H1 (cell line): ENCODE measurements around the gene AGPAT3. TPM values are rescaled to one million over a fixed set of nuclear protein-coding genes. Genes with fewer than 3 reads are reported as not detected.

ENCODE experiments used
- CTCF ChIA-PET: fragments of 300-600 bp; sonication (Branson Sonifier 250); formaldehyde crosslinking; loops from one replicate; lab custom pipeline; 2021; ENCODE audit not compliant: partially characterized antibody; lab: Charles Lee
- POLR2A ChIA-PET: fragments of 300-600 bp; sonication (Branson Sonifier 250); formaldehyde crosslinking; loops from one replicate; lab custom pipeline; 2021; ENCODE audit warnings: inconsistent platforms; ENCODE audit not compliant: partially characterized antibody; lab: Charles Lee
- DNase-seq, 2 experiments: peaks; one replicate each; pipeline versions ENCODE4 v3.0.0 to v3.0.0-alpha.2; 2010 to 2022; ENCODE audit warnings: low spot score in 2 of 2, low read depth in 1 of 2, mixed read lengths in 1 of 2
- FAIRE-seq: peaks from 2 replicates; lab custom pipeline; 2011; peaks lifted over from hg19 to GRCh38; lab: Jason Lieb, UNC
- H2AFZ ChIP-seq: 2 replicates; pipeline ENCODE4 v1.8.1; 2012; ENCODE audit warnings: low read length, inconsistent platforms
- H2AK5ac ChIP-seq: 2 replicates; pipeline ENCODE4 v1.6.1; 2013; ENCODE audit warnings: low read depth, low read length
- H2BK120ac ChIP-seq: replicated peaks from 2 replicates; pipeline ENCODE3; 2013; ENCODE audit warnings: low read depth, low read length, inconsistent platforms
- H2BK12ac ChIP-seq: 2 replicates; pipeline ENCODE4 v1.6.1; 2013; ENCODE audit warnings: low read depth, low read length
- H2BK15ac ChIP-seq: 2 replicates; pipeline ENCODE4 v1.6.1; 2013; ENCODE audit warnings: low read length
- H2BK20ac ChIP-seq: 2 replicates; pipeline ENCODE4 v1.6.1; 2013; ENCODE audit warnings: low read length
- H2BK5ac ChIP-seq: 2 replicates; pipeline ENCODE4 v1.6.1; 2013; ENCODE audit warnings: low read depth, low read length
- H3K14ac ChIP-seq: 2 replicates; pipeline ENCODE4 v1.6.1; 2013; ENCODE audit warnings: inconsistent platforms; ENCODE audit not compliant: insufficient read length
- H3K18ac ChIP-seq: 2 replicates; pipeline ENCODE4 v1.6.1; 2013; ENCODE audit warnings: low read length; ENCODE audit errors: extremely low read depth
- H3K23ac ChIP-seq: 2 replicates; pipeline ENCODE4 v1.6.1; 2013; ENCODE audit warnings: inconsistent platforms; ENCODE audit not compliant: insufficient read length
- H3K23me2 ChIP-seq: 2 replicates; pipeline ENCODE4 v1.6.1; 2013; ENCODE audit warnings: low read depth, low read length
- H3K27ac ChIP-seq: 2 replicates; pipeline ENCODE4 v1.6.1; 2011; ENCODE audit warnings: low read depth, low read length, inconsistent platforms
- H3K27me3 ChIP-seq, 4 experiments: replicated peaks in 1 of 4; 1 replicate in 1 of 4; 2 replicates in 3 of 4; pipeline versions ENCODE4 v1.6.1 to v1.8.1; 2011 to 2013; ENCODE audit warnings: low read length in 3 of 4, mild to moderate bottlenecking in 3 of 4, inconsistent platforms in 2 of 4, mixed read lengths in 2 of 4, moderate library complexity in 1 of 4; ENCODE audit not compliant: control insufficient read depth in 3 of 4, insufficient read depth in 3 of 4; ENCODE audit errors: extremely low read depth in 1 of 4
- H3K36me3 ChIP-seq, 4 experiments: 2 replicates each; pipeline versions ENCODE4 v1.6.1 to v1.8.1; 2011 to 2013; ENCODE audit warnings: mild to moderate bottlenecking in 4 of 4, low read length in 3 of 4, moderate library complexity in 2 of 4, control low read depth in 1 of 4, inconsistent platforms in 1 of 4; ENCODE audit not compliant: insufficient read depth in 4 of 4, control insufficient read depth in 2 of 4
- H3K4ac ChIP-seq: replicated peaks from 2 replicates; pipeline ENCODE3; 2013; ENCODE audit warnings: low read length, low read depth, mixed read lengths, inconsistent platforms; ENCODE audit not compliant: insufficient read length
- H3K4me1 ChIP-seq, 4 experiments: replicated peaks in 1 of 4; 1 replicate in 1 of 4; 2 replicates in 3 of 4; pipeline versions ENCODE4 v1.6.1 to v1.8.1; 2011 to 2013; ENCODE audit warnings: low read length in 3 of 4, inconsistent platforms in 2 of 4, mixed read lengths in 1 of 4; ENCODE audit not compliant: insufficient read depth in 4 of 4, control insufficient read depth in 3 of 4
- H3K4me2 ChIP-seq, 2 experiments: 2 replicates each; pipeline versions ENCODE4 v1.6.1 to v1.8.1; 2011 to 2013; ENCODE audit warnings: low read depth in 2 of 2, low read length in 2 of 2, control low read depth in 1 of 2, inconsistent platforms in 1 of 2, mild to moderate bottlenecking in 1 of 2; ENCODE audit not compliant: insufficient read depth in 1 of 2
- H3K4me3 ChIP-seq, 4 experiments: fragments of 200-600, 300-600 bp in 1 of 4; sonication (generic), shearing (Covaris generic), sonication (Bioruptor Twin) in 1 of 4; 2 replicates each; pipeline versions ENCODE4 v1.5.1 to v1.8.1; 2011 to 2016; ENCODE audit warnings: low read length in 4 of 4, low read depth in 3 of 4, control low read depth in 2 of 4, inconsistent platforms in 2 of 4, mild to moderate bottlenecking in 2 of 4, mixed read lengths in 1 of 4, moderate library complexity in 1 of 4; ENCODE audit not compliant: insufficient read depth in 2 of 4; ENCODE audit errors: extremely low read depth in 1 of 4
- H3K56ac ChIP-seq: replicated peaks from 2 replicates; pipeline ENCODE3; 2013; ENCODE audit warnings: low read depth, mild to moderate bottlenecking, mixed read lengths, low read length, inconsistent platforms; ENCODE audit not compliant: insufficient read length
- H3K79me1 ChIP-seq: 2 replicates; pipeline ENCODE4 v1.6.1; 2013; ENCODE audit warnings: low read depth, low read length, control low read depth
- H3K79me2 ChIP-seq, 2 experiments: 2 replicates each; pipeline versions ENCODE4 v1.6.1 to v1.8.1; 2012 to 2013; ENCODE audit warnings: low read length in 2 of 2, mild to moderate bottlenecking in 2 of 2, inconsistent platforms in 1 of 2; ENCODE audit not compliant: insufficient read depth in 2 of 2, control insufficient read depth in 1 of 2
- H3K9ac ChIP-seq, 4 experiments: replicated peaks in 1 of 4; 1 replicate in 1 of 4; 2 replicates in 3 of 4; pipeline versions ENCODE4 v1.6.1 to v1.8.1; 2011 to 2013; ENCODE audit warnings: low read depth in 3 of 4, low read length in 3 of 4, control low read depth in 2 of 4, mild to moderate bottlenecking in 2 of 4, moderate library complexity in 2 of 4, inconsistent platforms in 1 of 4; ENCODE audit errors: extremely low read depth in 1 of 4
- H3K9me3 ChIP-seq, 2 experiments: 2 replicates each; pipeline versions ENCODE4 v1.6.1 to v1.8.1; 2012 to 2013; ENCODE audit warnings: mild to moderate bottlenecking in 2 of 2, moderate library complexity in 2 of 2, control low read depth in 1 of 2, inconsistent platforms in 1 of 2, low read depth in 1 of 2, low read length in 1 of 2, mixed read lengths in 1 of 2; ENCODE audit not compliant: insufficient read depth in 2 of 2
- H4K20me1 ChIP-seq, 2 experiments: replicated peaks in 1 of 2; 2 replicates each; pipeline versions ENCODE3 to v1.8.1; 2011 to 2013; ENCODE audit warnings: inconsistent platforms in 2 of 2, low read length in 2 of 2, mild to moderate bottlenecking in 1 of 2; ENCODE audit not compliant: insufficient read depth in 2 of 2, control insufficient read depth in 1 of 2
- H4K5ac ChIP-seq: 2 replicates; pipeline ENCODE4 v1.6.1; 2013; ENCODE audit warnings: low read length, low read depth, mixed read lengths, inconsistent platforms; ENCODE audit not compliant: insufficient read length
- H4K8ac ChIP-seq: 2 replicates; pipeline ENCODE4 v1.8.0; 2013; ENCODE audit warnings: mild to moderate bottlenecking, moderate library complexity, low read length, inconsistent platforms; ENCODE audit not compliant: insufficient read depth; ENCODE audit errors: extremely low read depth
- H4K91ac ChIP-seq: replicated peaks from 2 replicates; pipeline ENCODE3; 2013; ENCODE audit warnings: low read length, mixed read lengths, inconsistent platforms; ENCODE audit not compliant: insufficient read length
- KDM4A ChIP-seq: IDR thresholded peaks from one replicate; pipeline ENCODE4 v1.7.1; 2012; ENCODE audit warnings: low read depth, mild to moderate bottlenecking, moderate library complexity, low read length, inconsistent platforms; ENCODE audit not compliant: severe bottlenecking
- MAFK ChIP-seq: IDR thresholded peaks from 2 replicates; pipeline ENCODE4 v1.6.1; 2012; ENCODE audit warnings: low read depth, mild to moderate bottlenecking, improper control_type of control experiment, low read length
- NRF1 ChIP-seq: IDR thresholded peaks from 2 replicates; pipeline ENCODE4 v1.6.1; 2011; ENCODE audit warnings: mild to moderate bottlenecking, low read depth, low read length, improper control_type of control experiment
- WGBS, 2 experiments: shearing (Covaris generic) in 1 of 2; methylation state at CpG; one replicate each; pipeline versions ENCODE4 v1.1.6 to v1.1.7; 2013 to 2015; ENCODE audit warnings: low lambda C conversion rate in 2 of 2, mixed read lengths in 2 of 2, inconsistent platforms in 1 of 2, low coverage in 1 of 2, missing lambda C conversion rate in 1 of 2; ENCODE audit not compliant: insufficient replicate concordance in 2 of 2, insufficient coverage in 1 of 2, insufficient read length in 1 of 2; ENCODE audit errors: extremely low coverage in 1 of 2, missing lambda C conversion rate in 1 of 2; 5-methylcytosine and 5-hydroxymethylcytosine counted together
- polyA plus RNA-seq, 7 experiments: library from polyadenylated mRNA; depleted of rRNA in 3 of 7; stranded (reverse) in 5 of 7; unstranded in 2 of 7; fragments of >200 nt in 5 of 7; fragments of 200-250 nt in 2 of 7; gene quantifications; 1 replicate in 5 of 7; 2 replicates in 1 of 7; 4 replicates in 1 of 7; pipeline versions ENCODE4 v1.2.1 to v1.2.3, GENCODE V29; 2011 to 2013; ENCODE audit warnings: missing spikeins in 2 of 7, mixed read lengths in 2 of 7
- total RNA-seq: library from RNA; stranded (reverse); fragmentation: NEBNext Ultra II Directional; extraction: Animal tissue kit (Norgen Biotek cat#: 25700); gene quantifications from 2 replicates; pipeline ENCODE4 v1.2.1, GENCODE V29; 2021

Gene AGPAT3
- total and polyA plus RNA-seq, 2 of the 8 experiments (the other 6 are each of a cell fraction or from before 2014, with no cell fraction given), result 5.8 to 7.3 TPM

DNA sequence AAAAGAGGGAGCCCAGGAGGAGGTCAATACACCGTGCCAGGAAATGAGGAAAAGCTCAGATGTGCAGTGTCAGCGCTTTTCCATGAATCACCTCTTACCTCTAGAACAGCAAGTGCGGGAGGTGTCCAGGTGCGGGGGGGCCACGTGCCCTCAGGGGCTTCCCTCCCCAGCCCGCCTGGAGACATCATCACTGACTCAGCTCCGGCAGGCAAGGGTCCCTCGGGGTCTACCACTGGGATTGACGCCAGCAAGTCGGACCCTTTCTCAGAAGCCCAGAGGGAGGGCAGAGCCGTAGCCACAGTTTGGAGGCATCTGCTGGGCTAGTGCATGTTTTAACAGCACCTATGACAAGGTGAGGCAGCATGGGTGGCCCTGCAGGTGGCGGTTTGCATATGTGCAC lies 79.7 kb downstream of the AGPAT3 start:
- no peak overlapping the region for H4K8ac ChIP-seq
- H4K91ac ChIP-seq, result no peak overlapping the region
- H2AFZ ChIP-seq, result no peak overlapping the region
- no peak for FAIRE-seq
- no peak overlapping the region for H2BK5ac ChIP-seq
- H3K9me3 ChIP-seq, result peaks cover 0 to 4% of the 10 kb centered on the region in 2 experiments; a peak in 1 of 4 replicates
- H3K56ac ChIP-seq, result no peak overlapping the region
- no peak overlapping the region for H3K18ac ChIP-seq
- POLR2A ChIA-PET, result no interaction called here
- no peak overlapping the region for H3K9ac ChIP-seq
- no peak overlapping the region for H2BK15ac ChIP-seq
- no peaks in the 10 kb centered on the region for H3K27me3 ChIP-seq
- no peak overlapping the region for H3K23ac ChIP-seq
- H3K4me1 ChIP-seq, result no peaks in the 10 kb centered on the region
- H2AK5ac ChIP-seq, result no peak overlapping the region
- WGBS, 2 experiments, result 88% methylated on average over 12 of the region's 12 CpGs; no CpG with 5 or more reads in 1 of the 2 experiments
- H3K23me2 ChIP-seq, result no peaks in the 10 kb centered on the region
- no peak overlapping the region for H3K27ac ChIP-seq
- CTCF ChIA-PET, result interaction anchor here (0.6 to 1.6 kb wide), 2 partner anchors 23 to 31 kb away, joined by 4 read pairs; no protein-coding TSS in a partner anchor
- DNase-seq, result no peak
- H3K4me2 ChIP-seq, result no peak overlapping the region
- no peaks in the 10 kb centered on the region for H3K79me1 ChIP-seq
- no peaks in the 10 kb centered on the region for H3K36me3 ChIP-seq
- no peaks in the 10 kb centered on the region for H4K20me1 ChIP-seq
- no peak overlapping the region for H3K14ac ChIP-seq
- no peak overlapping the region for H2BK120ac ChIP-seq
- no peak overlapping the region for H2BK20ac ChIP-seq
- H2BK12ac ChIP-seq, result no peak overlapping the region
- H3K79me2 ChIP-seq, result no peaks in the 10 kb centered on the region
- no peak overlapping the region for H3K4ac ChIP-seq
- TF ChIP-seq KDM4A, result no peak
- TF ChIP-seq NRF1, result no peak
- TF ChIP-seq MAFK, result peak; percentile 89
- TF ChIP-seq, all 59 proteins: peak for 1
- H4K5ac ChIP-seq, result no peak overlapping the region
- H3K4me3 ChIP-seq, result no peak overlapping the region
